WTC11 (cell line): ENCODE results near the gene FMNL2.

ENCODE experiments used
- CTCF ChIP-seq: fragments of 200-600 bp; IDR thresholded peaks from 2 replicates; pipeline ENCODE4 v1.8.0; 2022; ENCODE audit warnings: antibody characterized with exemption
- IRF2 ChIP-seq: sonication (generic); formaldehyde crosslinking; IDR thresholded peaks from 2 replicates; pipeline ENCODE4 v1.8.0; 2022; ENCODE audit warnings: low read depth, missing genetic modification reagents, borderline replicate concordance
- JAZF1 ChIP-seq: fragments of 250-450 bp; sonication (Bioruptor Pico); IDR thresholded peaks from 2 replicates; pipeline ENCODE4 v1.9.0; 2021; ENCODE audit warnings: moderate library complexity, mild to moderate bottlenecking, inconsistent platforms
- JUN ChIP-seq: sonication (generic); formaldehyde crosslinking; IDR thresholded peaks from 2 replicates; pipeline ENCODE4 v1.8.0; 2023; ENCODE audit warnings: mild to moderate bottlenecking, missing genetic modification reagents
- NR1H2 ChIP-seq: sonication (generic); formaldehyde crosslinking; IDR thresholded peaks from 2 replicates; pipeline ENCODE4 v1.9.0; 2021; ENCODE audit warnings: mild to moderate bottlenecking, moderate library complexity, missing genetic modification reagents
- TEAD4 ChIP-seq: sonication (generic); formaldehyde crosslinking; IDR thresholded peaks from 2 replicates; pipeline ENCODE4 v1.8.0; 2022; ENCODE audit warnings: mild to moderate bottlenecking, missing genetic modification reagents

DNA sequence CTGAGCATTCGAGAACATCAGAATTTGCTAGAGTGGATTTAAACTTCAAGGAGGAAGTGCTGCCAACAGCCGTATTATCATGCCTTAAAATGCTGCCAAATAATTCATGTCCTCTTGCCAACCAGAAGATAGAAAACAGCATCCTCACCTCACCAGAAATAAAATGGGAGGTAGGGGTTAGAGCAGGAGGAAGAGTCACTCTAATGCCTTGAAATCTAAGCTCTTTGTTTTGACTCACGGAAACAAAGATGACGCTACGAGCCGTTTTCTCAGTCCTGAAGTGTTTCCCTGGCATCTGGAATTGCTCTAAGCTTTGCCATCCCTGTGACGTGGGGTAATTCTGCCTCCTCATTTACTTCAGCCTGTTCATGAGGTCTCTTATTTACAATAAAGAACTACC is 285.2 kb downstream of the FMNL2 start:
- no peak for TF ChIP-seq CTCF
- no peak for TF ChIP-seq NR1H2
- TF ChIP-seq IRF2 (CRISPR knock-in tag): no peak
- TF ChIP-seq JAZF1 (CRISPR knock-in tag): no peak
- no peak for TF ChIP-seq JUN (CRISPR knock-in tag)
- TF ChIP-seq TEAD4 (CRISPR knock-in tag): no peak
